Right forelimb (tissue), 1 donor: ENCODE measurements around the gene EGF.
"Not testable (repeated sequence)": the region's sequence is repeated elsewhere in the genome, so short reads cannot be mapped to it uniquely, and the experiment has no call there.

Source experiments
- DNase-seq: peaks from one replicate; pipeline ENCODE4 v3.0.0-alpha.2; 2018

EGF gene

GRCh38 chr4:109915385-109916026 is 2.8 kb downstream of the EGF start:
- no peak for DNase-seq

DNA sequence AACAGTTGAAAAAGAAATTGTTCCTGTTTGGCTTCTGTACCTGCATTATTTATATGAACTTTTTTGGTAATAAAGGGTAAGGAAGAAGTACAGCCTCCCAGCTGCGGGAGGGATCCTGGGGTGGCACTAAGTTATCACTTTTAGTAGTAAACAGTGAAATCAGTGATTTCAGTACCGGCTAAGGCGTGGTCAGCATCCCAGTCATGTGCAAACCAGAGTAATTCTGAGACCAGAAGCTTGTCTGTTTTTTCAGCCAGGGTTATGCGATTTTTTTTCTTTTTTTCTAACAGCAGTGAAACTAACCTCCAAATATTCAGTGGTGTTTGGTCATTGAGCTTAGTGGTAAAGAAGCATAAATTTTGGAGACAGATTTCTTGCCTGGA is 3.3 kb downstream of the EGF start:
- DNase-seq: no peak

- no peak for DNase-seq
These were observed 8.7 kb downstream of the EGF start for GRCh38 chr4:109921384-109921808.

DNA sequence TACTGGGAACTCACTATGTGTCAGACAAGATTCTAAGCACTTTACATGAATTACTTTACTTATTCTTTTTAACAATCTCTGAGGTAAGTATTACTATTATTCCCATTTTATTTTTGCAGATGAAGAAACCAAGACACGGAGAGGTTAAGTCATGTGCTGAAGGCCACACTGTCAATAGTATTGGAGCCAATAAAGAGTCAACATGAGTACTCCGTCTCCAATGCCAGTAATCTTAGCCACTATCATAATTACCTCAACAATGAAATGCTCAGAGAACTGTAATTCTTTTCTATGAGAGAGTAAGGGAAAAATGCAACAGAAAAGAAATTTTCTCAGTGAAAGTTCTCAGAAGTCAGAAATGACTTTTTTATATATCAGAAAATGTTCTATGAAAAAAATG is 12.7 kb downstream of the EGF start:
- no peak for DNase-seq

DNA sequence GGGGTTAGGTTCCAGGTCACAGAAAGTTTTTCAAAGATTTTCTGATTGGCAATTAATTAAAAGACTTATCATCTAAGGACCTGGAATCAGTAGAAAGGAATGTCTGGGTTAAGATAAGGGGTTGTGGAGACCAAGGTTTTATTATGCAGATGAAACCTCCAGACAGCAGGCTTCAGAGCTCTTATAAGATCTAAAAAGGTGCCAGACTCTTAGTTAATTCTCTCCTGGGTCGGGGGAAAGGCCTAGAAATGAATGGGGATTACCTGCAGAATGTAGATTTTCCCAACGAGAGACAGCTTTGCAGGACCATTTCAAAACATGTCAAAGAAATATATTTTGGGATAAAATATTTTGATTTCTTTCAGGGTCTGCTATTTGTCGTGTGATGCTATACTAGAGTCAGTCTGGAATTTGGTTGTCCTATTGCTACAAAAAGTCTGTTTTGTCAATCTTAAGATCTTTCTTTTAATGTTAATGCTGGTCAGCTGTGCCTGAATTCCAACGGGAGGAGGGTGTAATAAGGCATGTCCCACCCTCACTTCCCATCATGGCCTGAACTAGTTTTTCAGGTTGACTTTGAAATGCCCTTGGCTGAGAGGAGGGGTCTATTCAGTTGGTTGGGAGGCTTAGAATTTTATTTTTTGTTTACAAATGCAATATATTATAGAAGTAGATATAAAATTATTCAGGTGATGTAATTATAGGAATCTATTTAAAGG is 15.8 kb downstream of the EGF start:
- no peak for DNase-seq

- no peak for DNase-seq
These were observed 17.8 kb downstream of the EGF start for GRCh38 chr4:109930464-109930863.

DNA sequence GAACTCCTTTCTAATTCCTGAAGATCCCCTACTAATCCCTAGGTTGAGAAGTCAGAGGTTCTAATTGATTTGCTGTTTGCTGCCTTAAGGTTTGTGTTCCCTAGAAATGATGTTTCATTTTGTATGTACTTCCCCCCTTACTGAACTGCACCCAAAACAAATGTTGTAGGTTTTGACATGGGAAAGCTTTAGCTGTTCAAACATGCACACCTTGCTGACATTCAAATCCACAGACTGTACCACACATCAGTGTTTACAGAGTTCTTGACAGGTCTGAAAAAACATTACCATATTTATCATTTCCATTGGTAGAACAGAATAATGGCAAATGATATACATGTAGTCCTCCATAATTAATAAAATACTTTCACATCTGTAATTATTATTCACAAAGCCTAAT is 18.2 kb downstream of the EGF start:
- DNase-seq: no peak

DNA sequence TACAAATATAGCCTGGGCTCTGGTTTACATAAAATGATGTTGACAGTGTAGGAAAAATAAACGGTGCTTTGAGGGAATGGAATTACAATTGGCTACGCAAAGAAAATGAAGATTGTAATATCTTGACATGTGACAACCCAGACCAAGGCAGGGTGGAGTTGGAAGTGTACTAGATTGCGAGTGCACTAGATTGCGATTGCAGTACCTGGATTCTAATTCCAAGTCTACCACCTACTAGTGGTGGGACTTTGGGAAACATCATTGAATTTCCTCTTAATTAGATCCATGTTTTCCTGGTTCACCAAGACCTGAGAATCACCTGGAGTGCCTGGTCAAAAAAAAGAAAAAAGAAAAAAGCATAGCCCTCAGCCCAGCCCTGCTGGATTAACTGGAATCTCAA is 18.6 kb downstream of the EGF start:
- DNase-seq: no peak

DNA sequence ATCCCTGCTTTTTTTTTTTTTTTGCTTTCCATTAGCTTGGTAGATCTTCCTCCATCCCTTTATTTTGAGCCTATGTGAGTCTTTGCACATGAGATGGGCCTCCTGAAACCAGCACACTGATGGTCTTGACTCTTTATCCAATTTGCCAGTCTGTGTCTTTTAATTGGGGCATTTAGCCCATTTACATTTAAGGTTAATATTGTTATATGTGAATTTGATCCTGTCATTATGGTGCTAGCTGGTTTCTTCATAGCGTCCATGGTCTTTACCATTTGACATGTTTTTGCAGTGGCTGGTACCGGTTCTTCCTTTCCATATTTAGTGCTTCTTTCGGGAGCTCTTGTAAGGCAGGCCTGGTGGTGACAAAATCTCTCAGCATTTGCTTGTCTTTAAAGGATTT is 24.7 kb downstream of the EGF start:
- DNase-seq: not testable (repeated sequence)

- DNase-seq: no peak
These were observed 26.5 kb downstream of the EGF start for GRCh38 chr4:109939190-109939589.

- DNase-seq: no peak
These were observed 29.7 kb downstream of the EGF start for GRCh38 chr4:109942292-109942926.

DNA sequence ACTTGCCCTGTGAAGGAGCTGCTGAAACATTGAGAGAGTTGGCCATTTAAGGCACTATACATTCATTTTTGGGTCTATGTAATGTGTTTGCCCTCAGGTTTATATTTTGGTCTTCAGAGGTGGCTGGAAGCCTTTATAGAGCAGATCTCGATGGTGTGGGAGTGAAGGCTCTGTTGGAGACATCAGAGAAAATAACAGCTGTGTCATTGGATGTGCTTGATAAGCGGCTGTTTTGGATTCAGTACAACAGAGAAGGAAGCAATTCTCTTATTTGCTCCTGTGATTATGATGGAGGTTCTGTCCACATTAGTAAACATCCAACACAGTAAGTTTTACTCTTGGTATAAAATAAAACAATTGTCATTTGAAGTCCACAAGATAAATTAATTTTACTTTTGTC is 31.1 kb downstream of the EGF start:
- no peak for DNase-seq

GRCh38 chr4:109944591-109944990 is 31.9 kb downstream of the EGF start:
- DNase-seq: no peak

GRCh38 chr4:109945056-109945455 is 32.4 kb downstream of the EGF start:
- DNase-seq: no peak

DNA sequence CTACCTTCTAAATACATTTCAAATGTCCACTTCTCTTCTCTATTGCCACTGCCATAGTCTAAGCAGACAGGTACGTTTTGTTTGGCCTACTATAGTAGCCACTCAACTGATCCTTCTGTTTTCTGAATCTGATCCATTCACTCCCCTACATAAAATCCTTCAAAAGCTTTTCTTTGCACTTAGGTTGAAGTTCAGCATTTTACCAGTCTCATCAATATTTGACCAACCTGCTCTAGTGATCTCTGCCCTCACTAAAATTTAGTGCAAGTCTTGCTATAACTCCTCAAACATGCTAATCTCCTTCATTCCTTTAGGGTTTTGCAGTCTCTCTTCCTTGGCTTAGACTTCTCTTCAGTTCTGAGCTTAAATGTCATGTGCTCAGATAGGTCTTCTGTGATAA is 33.4 kb downstream of the EGF start:
- no peak for DNase-seq

- no peak for DNase-seq
These were observed 34.8 kb downstream of the EGF start for GRCh38 chr4:109947457-109947856.

DNA sequence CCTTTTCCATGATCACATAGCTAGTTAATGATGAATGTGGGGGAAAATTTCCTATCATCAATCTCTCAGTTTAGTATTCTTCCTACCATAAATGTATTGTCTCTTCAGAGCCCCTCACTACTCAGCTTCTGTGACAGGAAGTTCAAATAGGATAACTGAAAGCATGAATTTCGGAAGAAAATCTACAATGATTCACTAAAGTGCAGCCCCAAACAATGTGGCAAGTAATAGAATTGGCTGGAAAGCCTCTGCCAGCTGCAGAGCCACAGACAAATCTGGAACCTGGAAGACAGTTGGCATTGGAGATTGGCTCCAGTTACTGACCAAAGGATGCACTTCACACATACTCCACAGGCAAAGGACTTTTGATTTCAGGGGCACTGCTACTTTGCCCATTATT is 35.2 kb downstream of the EGF start:
- no peak for DNase-seq

DNA sequence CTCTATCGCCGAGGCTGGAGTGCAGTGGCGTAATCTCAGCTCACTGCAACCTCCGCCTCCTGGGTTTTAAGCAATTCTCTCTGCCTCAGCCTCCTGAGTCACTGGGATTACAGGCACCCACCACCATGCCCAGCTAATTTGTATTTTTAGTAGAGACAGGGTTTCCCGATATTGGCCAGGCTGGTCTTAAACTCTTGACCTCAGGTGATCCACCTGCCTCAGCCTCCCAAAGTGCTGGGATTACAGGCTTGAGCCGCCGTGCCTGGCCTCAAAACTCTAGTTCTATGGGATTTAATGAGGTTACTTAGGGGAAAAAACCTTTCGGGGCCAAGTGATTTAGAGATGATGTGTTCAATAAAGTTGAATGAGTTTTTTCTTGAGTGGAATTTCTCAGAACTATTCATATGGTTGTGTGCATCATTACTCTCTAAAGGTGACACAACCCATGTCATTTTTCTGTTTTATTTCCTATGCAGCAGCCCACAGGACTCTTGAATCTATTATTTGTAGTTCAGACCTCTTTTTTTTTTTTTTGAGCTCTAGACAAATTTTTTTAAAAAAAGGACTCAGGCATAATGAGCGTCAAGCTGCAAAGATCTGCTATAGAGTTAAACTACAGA is 36.5 kb downstream of the EGF start:
- not testable (repeated sequence) for DNase-seq

GRCh38 chr4:109952612-109953011 is 39.9 kb downstream of the EGF start:
- no peak for DNase-seq

- DNase-seq: no peak
These were observed 40.9 kb downstream of the EGF start for GRCh38 chr4:109953556-109953955.

DNA sequence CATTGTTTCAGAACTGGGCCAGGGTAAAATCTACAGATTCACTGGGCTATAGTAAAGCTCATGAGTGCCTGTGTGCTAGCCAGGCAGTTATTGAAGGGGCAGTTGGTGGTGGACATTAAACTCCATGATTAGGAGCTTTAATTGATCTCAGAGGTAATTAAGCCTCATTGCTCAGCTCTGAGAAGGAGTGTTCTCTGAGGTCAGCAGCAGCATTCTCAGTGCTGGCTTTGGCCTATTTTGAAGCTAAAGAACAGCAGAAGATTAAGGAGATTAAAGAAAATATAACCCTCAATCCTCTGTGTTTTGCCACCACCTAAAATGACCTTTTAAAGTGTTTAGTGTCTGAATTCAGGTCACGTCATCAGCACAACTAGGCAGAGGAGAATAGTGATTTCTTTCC is 42.5 kb downstream of the EGF start:
- no peak for DNase-seq

GRCh38 chr4:109957227-109957626 is 44.5 kb downstream of the EGF start:
- no peak for DNase-seq

GRCh38 chr4:109959195-109959594 is 46.5 kb downstream of the EGF start:
- DNase-seq: no peak

- no peak for DNase-seq
These were observed 49.7 kb downstream of the EGF start for GRCh38 chr4:109962401-109962800.
